MM.1S (cell line): ENCODE measurements around the gene APEH.

Experiments used
- DNase-seq: peaks from one replicate; pipeline ENCODE4 v3.0.0-alpha.2; 2015
- H2AFZ ChIP-seq: fragments of 300-600 bp; sonication (generic); 2 replicates; pipeline ENCODE4 v1.6.0; 2016; ENCODE audit warnings: antibody characterized with exemption, low read length
- H3F3A ChIP-seq: fragments of 300-600 bp; sonication (generic); 2 replicates; pipeline ENCODE4 v1.6.1; 2016; ENCODE audit warnings: mild to moderate bottlenecking, antibody characterized with exemption, low read length, moderate library complexity, mixed read lengths; ENCODE audit not compliant: insufficient read depth
- H3K27ac ChIP-seq: fragments of 300-600 bp; sonication (generic); 2 replicates; pipeline ENCODE4 v1.5.1; 2016; ENCODE audit warnings: mild to moderate bottlenecking, low read length
- H3K27me3 ChIP-seq: fragments of 300-600 bp; sonication (generic); replicated peaks from 2 replicates; pipeline ENCODE4 v1.6.0; 2016; ENCODE audit warnings: low read length; ENCODE audit not compliant: insufficient read depth
- H3K36me3 ChIP-seq: fragments of 300-600 bp; sonication (generic); replicated peaks from 2 replicates; pipeline ENCODE4 v1.6.1; 2016; ENCODE audit warnings: mild to moderate bottlenecking, low read length, mixed read lengths; ENCODE audit not compliant: insufficient read depth
- H3K4me1 ChIP-seq: fragments of 300-600 bp; sonication (generic); 2 replicates; pipeline ENCODE4 v1.6.1; 2016; ENCODE audit warnings: low read length, mixed read lengths
- H3K4me2 ChIP-seq: fragments of 300-600 bp; sonication (generic); 2 replicates; pipeline ENCODE4 v1.6.0; 2016; ENCODE audit warnings: low read depth, low read length
- H3K4me3 ChIP-seq: fragments of 300-600 bp; sonication (generic); 2 replicates; pipeline ENCODE4 v1.5.1; 2016; ENCODE audit warnings: low read length, mixed read lengths
- H3K79me2 ChIP-seq: fragments of 300-600 bp; sonication (generic); 2 replicates; pipeline ENCODE4 v1.6.1; 2016; ENCODE audit warnings: mixed run types, low read length, mixed read lengths
- H3K9ac ChIP-seq: fragments of 300-600 bp; sonication (generic); 2 replicates; pipeline ENCODE4 v1.6.1; 2016; ENCODE audit warnings: low read length, mixed read lengths
- H3K9me2 ChIP-seq: fragments of 300-600 bp; sonication (generic); replicated peaks from 2 replicates; pipeline ENCODE4 v1.6.1; 2016; ENCODE audit warnings: mild to moderate bottlenecking, low read length, mixed read lengths; ENCODE audit not compliant: insufficient read depth
- H3K9me3 ChIP-seq: fragments of 300-600 bp; sonication (generic); replicated peaks from 2 replicates; pipeline ENCODE4 v1.6.1; 2016; ENCODE audit warnings: mild to moderate bottlenecking, low read length, mixed read lengths; ENCODE audit not compliant: insufficient read depth
- H4K20me1 ChIP-seq: fragments of 300-600 bp; sonication (generic); 2 replicates; pipeline ENCODE4 v1.6.1; 2016; ENCODE audit warnings: mild to moderate bottlenecking, low read length, moderate library complexity, mixed read lengths; ENCODE audit not compliant: insufficient read depth
- CTCF ChIP-seq: fragments of 300-600 bp; sonication (generic); IDR thresholded peaks from 2 replicates; pipeline ENCODE4 v1.5.1; 2016; ENCODE audit warnings: antibody characterized with exemption, low read length, mixed read lengths
- EZH2 ChIP-seq: fragments of 300-600 bp; sonication (generic); optimal IDR thresholded peaks from 2 replicates; pipeline ENCODE3; 2017; ENCODE audit warnings: low read depth, mild to moderate bottlenecking, antibody characterized with exemption, low read length, mixed read lengths
- EZH2phosphoT487 ChIP-seq: fragments of 300-600 bp; sonication (generic); IDR thresholded peaks from 2 replicates; pipeline ENCODE4 v1.6.1; 2018; ENCODE audit warnings: antibody characterized with exemption, low read length

APEH gene

GRCh38 chr3:49636883-49637609, 37.1 kb upstream of the APEH start:
- H3K4me3 ChIP-seq = no peak overlapping the region
- H3K9me3 ChIP-seq = no peaks in the 10 kb centered on the region
- no peaks in the 10 kb centered on the region for H3K9me2 ChIP-seq
- no peak for TF ChIP-seq CTCF
- no peak for TF ChIP-seq EZH2
- no peak for TF ChIP-seq EZH2phosphoT487
- H3K79me2 ChIP-seq = no peaks in the 10 kb centered on the region
- H3K27ac ChIP-seq = peak overlapping the region; percentile 51; the same call in 1 of the 2 replicates
- H2AFZ ChIP-seq = peak overlapping the region; percentile 63
- H3K9ac ChIP-seq = no peak overlapping the region
- no peaks in the 10 kb centered on the region for H3K36me3 ChIP-seq
- H4K20me1 ChIP-seq = no peaks in the 10 kb centered on the region
- H3K4me2 ChIP-seq = peak overlapping the region; percentile 52; the same call in 1 of the 2 replicates
- H3K4me1 ChIP-seq = peaks cover 14% of the 10 kb centered on the region
- no peak for DNase-seq
- H3K27me3 ChIP-seq = no peaks in the 10 kb centered on the region
- no peaks in the 10 kb centered on the region for H3F3A ChIP-seq

- H3K9me2 ChIP-seq = no peaks in the 10 kb centered on the region
- no peak overlapping the region for H3K9ac ChIP-seq
- H2AFZ ChIP-seq = no peak overlapping the region
Observed at GRCh38 chr3:49638445-49638844, 35.7 kb upstream of the APEH start.

GRCh38 chr3:49639551-49639950, 34.6 kb upstream of the APEH start:
- TF ChIP-seq EZH2phosphoT487 = no peak
- TF ChIP-seq EZH2 = no peak
- no peak for TF ChIP-seq CTCF
- no peak for DNase-seq
- Histone ChIP-seq H3K36me3 (no peaks in the 10 kb centered on the region), H3K27ac (no peak overlapping the region), H3K9ac (no peak overlapping the region), H3K27me3 (no peaks in the 10 kb centered on the region), H3K9me2 (no peaks in the 10 kb centered on the region), H3F3A (no peaks in the 10 kb centered on the region), H3K79me2 (no peaks in the 10 kb centered on the region), H3K9me3 (no peaks in the 10 kb centered on the region), H4K20me1 (no peaks in the 10 kb centered on the region), H3K4me2 (no peak overlapping the region), H3K4me3 (no peak overlapping the region), H2AFZ (no peak overlapping the region), H3K4me1 (peaks cover 14% of the 10 kb centered on the region)

More at GRCh38 chr3:49638445-49638844, 35.7 kb upstream of the APEH start:
- DNase-seq = no peak
- no peaks in the 10 kb centered on the region for H3K36me3 ChIP-seq
- no peaks in the 10 kb centered on the region for H4K20me1 ChIP-seq
- H3K9me3 ChIP-seq = no peaks in the 10 kb centered on the region
- no peak overlapping the region for H3K4me3 ChIP-seq
- H3K79me2 ChIP-seq = no peaks in the 10 kb centered on the region
- TF ChIP-seq EZH2 = no peak
- TF ChIP-seq EZH2phosphoT487 = no peak
- TF ChIP-seq CTCF = no peak
- no peak overlapping the region for H3K4me2 ChIP-seq
- H3K27ac ChIP-seq = no peak overlapping the region
- peaks cover 14% of the 10 kb centered on the region for H3K4me1 ChIP-seq
- no peaks in the 10 kb centered on the region for H3K27me3 ChIP-seq
- H3F3A ChIP-seq = no peaks in the 10 kb centered on the region
